A673 (cell line): ENCODE results near the gene MSI2.

ENCODE experiments used
- CTCF ChIP-seq: fragments of 300-800, 200-600 bp; sonication (generic); conservative IDR thresholded peaks from 2 replicates; pipeline ENCODE4 v1.5.1; 2017; ENCODE audit warnings: low read depth, mild to moderate bottlenecking, antibody characterized with exemption, low read length, moderate library complexity, mixed read lengths
- EZH2 ChIP-seq: fragments of 200-600 bp; sonication (generic); IDR thresholded peaks from 2 replicates; pipeline ENCODE4 v1.6.1; 2017; ENCODE audit warnings: borderline replicate concordance, low read depth, mild to moderate bottlenecking, mixed read lengths, antibody characterized with exemption, low read length; ENCODE audit not compliant: poor library complexity, severe bottlenecking

- TF ChIP-seq CTCF (no peak), EZH2 (no peak)
Observed at GRCh38 chr17:57679906-57680695, 423.8 kb downstream of the MSI2 start.
